Parathyroid adenoma (tissue), 2 donors: ENCODE measurements around the gene MOV10.
"Not testable (repeated sequence)": the region's sequence is repeated elsewhere in the genome, so short reads cannot be mapped to it uniquely, and the experiment has no call there.

Source experiments
- H2AFZ ChIP-seq: fragments of 300-600 bp; sonication (generic); one replicate; pipeline ENCODE4 v1.7.0; 2017; ENCODE audit warnings: antibody characterized with exemption, mild to moderate bottlenecking
- H3K27ac ChIP-seq: fragments of 300-600 bp; sonication (generic); one replicate; pipeline ENCODE4 v1.7.0; 2017
- H3K27me3 ChIP-seq: fragments of 300-600 bp; sonication (generic); one replicate; pipeline ENCODE4 v1.7.0; 2017; ENCODE audit warnings: low read length; ENCODE audit not compliant: control insufficient read depth, insufficient read depth
- H3K36me3 ChIP-seq: fragments of 300-600 bp; sonication (generic); one replicate; pipeline ENCODE4 v1.7.0; 2017; ENCODE audit warnings: low read length; ENCODE audit not compliant: control insufficient read depth, insufficient read depth
- H3K4me1 ChIP-seq: fragments of 300-600 bp; sonication (generic); one replicate; pipeline ENCODE4 v1.7.0; 2017; ENCODE audit warnings: control low read depth
- H3K4me2 ChIP-seq: fragments of 300-600 bp; sonication (generic); one replicate; pipeline ENCODE4 v1.7.0; 2017; ENCODE audit warnings: low read length
- H3K4me3 ChIP-seq: fragments of 300-600 bp; sonication (generic); one replicate; pipeline ENCODE4 v1.7.0; 2017; ENCODE audit warnings: low read depth, low read length
- H3K79me2 ChIP-seq: fragments of 300-600 bp; sonication (generic); one replicate; pipeline ENCODE4 v1.7.0; 2017; ENCODE audit warnings: control low read depth
- H3K9ac ChIP-seq: fragments of 300-600 bp; sonication (generic); one replicate; pipeline ENCODE4 v1.7.0; 2017; ENCODE audit warnings: mild to moderate bottlenecking
- H3K9me3 ChIP-seq: fragments of 300-600 bp; sonication (generic); one replicate; pipeline ENCODE4 v1.7.0; 2017; ENCODE audit warnings: low read length; ENCODE audit not compliant: control insufficient read depth
- CTCF ChIP-seq: fragments of 300-600 bp; sonication (generic); IDR thresholded peaks from one replicate; pipeline ENCODE4 v1.7.0; 2017; ENCODE audit warnings: antibody characterized with exemption, mild to moderate bottlenecking
- donor health status: primary hyperparathyroidism.

Gene MOV10

GRCh38 chr1:112718691-112719418 lies 44.4 kb downstream of the MOV10 start:
- H3K9ac ChIP-seq = no peak overlapping the region

GRCh38 chr1:112719706-112720105 lies 45.2 kb downstream of the MOV10 start:
- no peak overlapping the region for H3K9ac ChIP-seq
- H2AFZ ChIP-seq = no peak overlapping the region
- no peak overlapping the region for H3K4me2 ChIP-seq
- H3K4me1 ChIP-seq = no peaks in the 10 kb centered on the region
- no peak overlapping the region for H3K27ac ChIP-seq
- no peak overlapping the region for H3K4me3 ChIP-seq
- no peaks in the 10 kb centered on the region for H3K9me3 ChIP-seq
- no peaks in the 10 kb centered on the region for H3K27me3 ChIP-seq
- H3K36me3 ChIP-seq = no peaks in the 10 kb centered on the region
- no peak for TF ChIP-seq CTCF
- no peaks in the 10 kb centered on the region for H3K79me2 ChIP-seq

More at GRCh38 chr1:112718691-112719418, 44.4 kb downstream of the MOV10 start:
- H3K79me2 ChIP-seq = no peaks in the 10 kb centered on the region
- TF ChIP-seq CTCF = peak; percentile 70
- no peak overlapping the region for H3K4me3 ChIP-seq
- no peaks in the 10 kb centered on the region for H3K36me3 ChIP-seq
- peak overlapping the region; percentile 58 for H2AFZ ChIP-seq
- H3K27me3 ChIP-seq = no peaks in the 10 kb centered on the region
- peaks cover 2% of the 10 kb centered on the region for H3K4me1 ChIP-seq
- no peaks in the 10 kb centered on the region for H3K9me3 ChIP-seq
- H3K27ac ChIP-seq = no peak overlapping the region
- peak overlapping the region; percentile 24 for H3K4me2 ChIP-seq

DNA sequence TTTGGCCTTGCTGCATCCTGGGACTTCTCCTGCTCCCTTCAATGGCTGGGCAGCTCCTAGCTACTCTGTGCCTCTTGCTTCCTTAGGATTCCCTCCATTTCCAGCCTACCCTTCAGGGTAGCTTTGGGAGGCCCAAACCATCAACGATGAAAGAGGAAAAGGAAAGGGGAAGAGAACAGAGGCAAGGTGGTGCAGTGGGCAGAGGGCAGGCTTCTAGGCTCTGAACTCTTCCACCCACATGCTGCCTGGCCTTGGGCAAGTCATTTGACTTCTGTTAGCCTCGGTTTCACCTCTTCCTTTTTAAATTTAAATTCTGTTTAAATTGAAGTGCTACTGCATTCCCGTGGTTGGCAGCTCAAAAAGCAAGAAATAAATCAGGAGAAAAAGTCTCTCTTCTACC lies 46.3 kb downstream of the MOV10 start:
- Histone ChIP-seq H3K27me3 (no peaks in the 10 kb centered on the region), H3K9ac (no peak overlapping the region), H3K36me3 (no peaks in the 10 kb centered on the region), H3K4me1 (no peaks in the 10 kb centered on the region), H3K9me3 (no peaks in the 10 kb centered on the region), H3K4me2 (no peak overlapping the region), H3K4me3 (no peak overlapping the region), H3K27ac (no peak overlapping the region), H2AFZ (no peak overlapping the region), H3K79me2 (no peaks in the 10 kb centered on the region)
- TF ChIP-seq CTCF = no peak

- H3K4me1 ChIP-seq, H3K4me3 ChIP-seq, H3K36me3 ChIP-seq, H3K79me2 ChIP-seq, H3K9me3 ChIP-seq, H2AFZ ChIP-seq, H3K4me2 ChIP-seq, H3K27me3 ChIP-seq, H3K27ac ChIP-seq, H3K9ac ChIP-seq: not testable (repeated sequence)
Measured at GRCh38 chr1:112721294-112721693, 46.8 kb downstream of the MOV10 start.

DNA sequence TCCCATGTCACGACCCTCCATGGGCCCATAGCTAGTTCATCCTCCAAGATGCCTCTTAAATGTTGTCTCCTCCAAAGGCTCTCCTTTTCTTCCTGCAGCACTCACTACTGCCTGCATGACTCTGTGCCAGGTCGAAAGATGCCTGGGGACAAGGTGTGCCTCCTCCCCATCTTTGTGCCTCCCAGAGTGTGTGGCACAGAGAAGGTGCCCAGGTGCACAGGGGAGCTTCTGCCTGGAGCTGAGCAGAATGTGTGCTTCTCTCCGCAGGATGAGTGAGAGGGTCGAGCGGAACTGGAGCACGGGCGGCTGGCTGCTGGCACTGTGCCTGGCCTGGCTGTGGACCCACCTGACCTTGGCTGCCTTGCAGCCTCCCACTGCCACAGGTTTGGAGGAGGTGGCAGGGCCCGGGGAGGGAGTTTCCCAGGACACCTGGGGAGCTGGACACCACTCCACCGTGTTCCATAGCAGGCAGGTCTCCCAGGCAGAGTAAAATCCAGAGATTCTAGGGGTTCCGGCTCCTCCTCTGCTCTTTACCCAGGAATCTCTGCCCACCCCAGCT lies 47.6 kb downstream of the MOV10 start:
- no peak for TF ChIP-seq CTCF
- H3K27ac ChIP-seq = no peak overlapping the region
- H3K4me3 ChIP-seq = no peak overlapping the region
- no peaks in the 10 kb centered on the region for H3K79me2 ChIP-seq
- H3K9me3 ChIP-seq = no peaks in the 10 kb centered on the region
- no peak overlapping the region for H3K9ac ChIP-seq
- H3K36me3 ChIP-seq = no peaks in the 10 kb centered on the region
- H3K4me1 ChIP-seq = no peaks in the 10 kb centered on the region
- no peaks in the 10 kb centered on the region for H3K27me3 ChIP-seq
- H2AFZ ChIP-seq = no peak overlapping the region
- H3K4me2 ChIP-seq = no peak overlapping the region
